SU-DHL-6 (cell line): ENCODE data around the gene IL1R2.

Source experiments
- CTCF ChIP-seq: fragments of 200-600 bp; sonication (generic); IDR thresholded peaks from one replicate; pipeline ENCODE4 v1.5.1; 2017; ENCODE audit warnings: antibody characterized with exemption, mild to moderate bottlenecking, low read length, moderate library complexity; ENCODE audit not compliant: insufficient read depth, poor library complexity, severe bottlenecking
- EZH2phosphoT487 ChIP-seq: fragments of 200-600 bp; sonication (generic), shearing (Covaris generic); conservative IDR thresholded peaks from 2 replicates; pipeline ENCODE4 v1.6.1; 2018; ENCODE audit warnings: mild to moderate bottlenecking, antibody characterized with exemption, low read length, moderate library complexity, mixed read lengths

- no peak for TF ChIP-seq CTCF
- no peak for TF ChIP-seq EZH2phosphoT487
These were observed 17.8 kb downstream of the IL1R2 start for GRCh38 chr2:102009557-102009956.
